Measurements from ENCODE around the gene SPOCK1. TPM values are rescaled to one million over a fixed set of nuclear protein-coding genes. Genes with fewer than 3 reads are reported as not detected.

Gene SPOCK1
- total RNA-seq (2012; rRNA removed) (5.0 and 8.1 TPM in 2 replicates), polyA plus RNA-seq (2012; rRNA removed) (15.8 and 20.3 TPM in 2 replicates), Bru-seq, nascent RNA (percentile 44 among the genes with signal in this experiment), BruChase-seq, experiment 1, labeled RNA remaining after a 6-hour chase (percentile 32 among the genes with signal in this experiment), BruChase-seq, experiment 2, labeled RNA remaining after a 2-hour chase (percentile 42 among the genes with signal in this experiment)
- 6.6 and 11.6 TPM in 2 replicates for polyA plus RNA-seq (2012; cell fraction: cytosol; rRNA removed)
- 4.8 and 6.5 TPM in 2 replicates for polyA plus RNA-seq (2012; cell fraction: nucleus; rRNA removed; ENCODE audit: low replicate concordance)
- long read RNA-seq, partial matches to known transcripts = 0 of 1 reads
- long read RNA-seq, other reads (novel, unspliced or antisense) = 1 of 1 reads

- Histone ChIP-seq H3K9me1 (ENCODE audit: insufficient read depth, low read length) (no peaks in the 10 kb centered on the region), H2BK120ac (ENCODE audit: low read depth, low read length) (no peak within 1 kb of the TSS), H3K23ac (ENCODE audit: low read depth, low read length) (no peak within 1 kb of the TSS), H3K14ac (replicated peaks; ENCODE audit: low read depth, low read length) (no peak within 1 kb of the TSS), H2BK20ac (ENCODE audit: low read depth, low read length) (no peak within 1 kb of the TSS), H3K36me3 (ENCODE audit: control insufficient read depth, insufficient read depth, low read length) (no peaks in the 10 kb centered on the region), H3K56ac (ENCODE audit: extremely low read depth, insufficient read depth, low read length) (no peak within 1 kb of the TSS), H4K91ac (ENCODE audit: insufficient read depth, low read depth, low read length) (no peak within 1 kb of the TSS), H3K4me1 (ENCODE audit: control insufficient read depth, insufficient read depth, low read length) (no peaks in the 10 kb centered on the region), H2BK15ac (ENCODE audit: low read depth, low read length) (no peak within 1 kb of the TSS), H3K27me3 (ENCODE audit: control insufficient read depth, insufficient read depth, low read length) (peaks cover 15% of the 10 kb centered on the region; the same call in 1 of the 2 replicates), H3K4me3 (ENCODE audit: insufficient read depth, low read depth, low read length) (peak within 1 kb of the TSS; percentile 52), H4K20me1 (ENCODE audit: insufficient read depth, low read length) (no peaks in the 10 kb centered on the region), H3K9me3 (ENCODE audit: control insufficient read depth, insufficient read depth, low read length) (no peaks in the 10 kb centered on the region), H4K8ac (ENCODE audit: low read depth in 2 of 2, low read length in 2 of 2) (no peak within 1 kb of the TSS), H3K18ac (ENCODE audit: low read depth, low read length) (no peak within 1 kb of the TSS), H3K4me2 (ENCODE audit: low read depth, low read length) (peak within 1 kb of the TSS; percentile 58), H2AK9ac (replicated peaks; ENCODE audit: low read depth, low read length, poor library complexity) (no peak within 1 kb of the TSS), H2AK5ac (ENCODE audit: low read depth, low read length) (no peak within 1 kb of the TSS), H3K27ac (ENCODE audit: insufficient read depth, low read length) (no peak within 1 kb of the TSS), H3K79me1 (ENCODE audit: low read depth in 1 of 2, low read length in 2 of 2) (no peaks in the 10 kb centered on the region), H2BK5ac (ENCODE audit: low read depth, low read length, poor library complexity, severe bottlenecking) (no peak within 1 kb of the TSS), H4K5ac (ENCODE audit: low read depth, low read length) (no peak within 1 kb of the TSS), H3K9ac (ENCODE audit: low read depth, low read length) (no peak within 1 kb of the TSS), H3K4ac (ENCODE audit: low read depth, low read length) (no peak within 1 kb of the TSS), H2AFZ (replicated peaks; ENCODE audit: low read length, poor library complexity) (peak within 1 kb of the TSS; percentile 89)
- ATAC-seq (ENCODE audit: low read depth) (peak; percentile 98), DNase-seq (peak; percentile 63)
- no TSS peak for BruUV-seq (replicated peaks)
- dilution Hi-C loops (cut with HindIII; ENCODE audit: low sequenced_read_pairs, unreplicated experiment) (no loop called here), intact Hi-C loops (cut with micrococcal nuclease) (loop anchor here (1.0 to 2.0 kb wide), 4 partner anchors 154 to 1250 kb away; no protein-coding TSS in a partner anchor), in situ Hi-C loops (cut with MboI; ENCODE audit: low sequenced_read_pairs) (loop anchor here (10.0 kb wide), 1 partner anchor 1254 kb away; no protein-coding TSS in a partner anchor)
- 1% methylated on average over 20 of the region's 78 CpGs; no CpG with 5 or more reads in 1 of the 2 experiments for WGBS, 2 experiments (ENCODE audit: extremely low coverage in 2 of 2, insufficient read length in 1 of 2)
- CTCF ChIA-PET = interaction anchor here (0.5 to 4.6 kb wide), 9 partner anchors 62 to 184 kb away, joined by 3 to 37 read pairs (median 4); no protein-coding TSS in a partner anchor
- POLR2A ChIA-PET (ENCODE audit: unreplicated experiment) = no interaction called here
- TF ChIP-seq CEBPB (IDR thresholded peaks at IDR 0.05; ENCODE audit: low read depth, low read length) = no peak
- TF ChIP-seq NFE2L2 (IDR thresholded peaks at IDR 0.05; ENCODE audit: low read depth, low read length) = 0 out of 2 replicates have a peak, but pooled peaks have one; percentile 13
- TF ChIP-seq MAZ (IDR thresholded peaks at IDR 0.05; ENCODE audit: borderline replicate concordance, low read depth, low read length) = peak; percentile 48; the same call in 1 of the 2 replicates
- TF ChIP-seq RCOR1 (IDR thresholded peaks at IDR 0.05; ENCODE audit: insufficient replicate concordance, low read length) = no peak
- TF ChIP-seq, protein P1, sequence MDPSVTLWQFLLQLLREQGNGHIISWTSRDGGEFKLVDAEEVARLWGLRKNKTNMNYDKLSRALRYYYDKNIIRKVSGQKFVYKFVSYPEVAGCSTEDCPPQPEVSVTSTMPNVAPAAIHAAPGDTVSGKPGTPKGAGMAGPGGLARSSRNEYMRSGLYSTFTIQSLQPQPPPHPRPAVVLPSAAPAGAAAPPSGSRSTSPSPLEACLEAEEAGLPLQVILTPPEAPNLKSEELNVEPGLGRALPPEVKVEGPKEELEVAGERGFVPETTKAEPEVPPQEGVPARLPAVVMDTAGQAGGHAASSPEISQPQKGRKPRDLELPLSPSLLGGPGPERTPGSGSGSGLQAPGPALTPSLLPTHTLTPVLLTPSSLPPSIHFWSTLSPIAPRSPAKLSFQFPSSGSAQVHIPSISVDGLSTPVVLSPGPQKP (IDR thresholded peaks at IDR 0.05; ENCODE audit: borderline replicate concordance, low read depth, low read length) = no peak
- no peak for TF ChIP-seq FOS (IDR thresholded peaks at IDR 0.05; ENCODE audit: low read depth, low read length)
- TF ChIP-seq MXI1 (IDR thresholded peaks at IDR 0.05; ENCODE audit: borderline replicate concordance, low read depth, low read length) = 0 out of 2 replicates have a peak, but pooled peaks have one; percentile 12
- no peak for TF ChIP-seq MAFK (IDR thresholded peaks at IDR 0.05; ENCODE audit: low read depth, low read length)
- no peak for TF ChIP-seq CHD1 (IDR thresholded peaks at IDR 0.05; ENCODE audit: low read depth, low read length)
- no peak; the same call in 1 of the 2 replicates for TF ChIP-seq POLR2A (IDR thresholded peaks at IDR 0.05; ENCODE audit: low read depth, low read length)
- peak; percentile 92 for TF ChIP-seq SMC3 (IDR thresholded peaks at IDR 0.05; ENCODE audit: low read depth, low read length)
- peak; percentile 94 for TF ChIP-seq RAD21 (IDR thresholded peaks at IDR 0.05; ENCODE audit: low read length)
- peak; percentile 96 for TF ChIP-seq CTCF (conservative IDR thresholded peaks at IDR 0.05; ENCODE audit: low read depth, low read length)
- no peak for TF ChIP-seq BHLHE40 (IDR thresholded peaks at IDR 0.05; ENCODE audit: low read depth, low read length)
Observed at GRCh38 chr5:137498736-137499505, at the start of gene SPOCK1. TSS of gene SPOCK1 (minus strand) at chr5:137499326.

Measured in IMR-90 (cell line).